Liver (tissue), 9 donors: ENCODE results near the gene NOP58. TPM values are rescaled to one million over a fixed set of nuclear protein-coding genes. Genes with fewer than 3 reads are reported as not detected.

Source experiments
- DNase-seq: peaks from one replicate; pipeline ENCODE4 v3.0.0-alpha.2; 2017; ENCODE audit warnings: low spot score
- H3K27ac ChIP-seq, 2 donors: one replicate each; pipeline ENCODE4 v1.7.0; 2013; ENCODE audit warnings: inconsistent platforms in 2 of 2, low read length in 2 of 2, control low read depth in 1 of 2, low read depth in 1 of 2, mild to moderate bottlenecking in 1 of 2
- H3K27me3 ChIP-seq, 4 donors: one replicate each; pipeline versions ENCODE4 v1.6.1 to v1.7.0; 2013; ENCODE audit warnings: low read length in 3 of 4, inconsistent platforms in 1 of 4, mild to moderate bottlenecking in 1 of 4, moderate library complexity in 1 of 4; ENCODE audit not compliant: control insufficient read depth in 4 of 4, insufficient read depth in 4 of 4
- H3K36me3 ChIP-seq, 4 donors: one replicate each; pipeline versions ENCODE4 v1.6.1 to v1.7.0; 2013; ENCODE audit warnings: low read length in 3 of 4, mild to moderate bottlenecking in 3 of 4, low read depth in 1 of 4, moderate library complexity in 1 of 4; ENCODE audit not compliant: control insufficient read depth in 4 of 4, insufficient read depth in 3 of 4
- H3K4me1 ChIP-seq, 4 donors: one replicate each; pipeline versions ENCODE4 v1.6.1 to v1.7.0; 2013; ENCODE audit warnings: low read length in 3 of 4, mild to moderate bottlenecking in 3 of 4, moderate library complexity in 1 of 4; ENCODE audit not compliant: control insufficient read depth in 4 of 4, insufficient read depth in 4 of 4
- H3K4me3 ChIP-seq, 3 donors: one replicate each; pipeline versions ENCODE4 v1.6.1 to v1.7.0; 2013; ENCODE audit warnings: low read length in 3 of 3, control low read depth in 1 of 3, low read depth in 1 of 3, mild to moderate bottlenecking in 1 of 3
- H3K9ac ChIP-seq, 2 donors: one replicate each; pipeline ENCODE4 v1.7.0; 2013; ENCODE audit warnings: low read length in 2 of 2, mild to moderate bottlenecking in 2 of 2, moderate library complexity in 2 of 2, control low read depth in 1 of 2, low read depth in 1 of 2
- H3K9me3 ChIP-seq, 4 donors: one replicate each; pipeline versions ENCODE4 v1.6.1 to v1.7.0; 2013; ENCODE audit warnings: low read length in 3 of 4; ENCODE audit not compliant: control insufficient read depth in 4 of 4
- CTCF ChIP-seq: fragments of 150-350 bp; IDR thresholded peaks from 2 replicates; pipeline ENCODE4 v1.5.1; 2017; ENCODE audit warnings: improper control_type of control experiment, low read depth, low read length; ENCODE audit not compliant: missing input control
- EGR1 ChIP-seq, 2 donors: IDR thresholded peaks; 2 replicates each; pipeline ENCODE4 v1.6.1; 2016 to 2018; ENCODE audit warnings: antibody characterized with exemption in 2 of 2, low read depth in 2 of 2
- FOXA1 ChIP-seq: IDR thresholded peaks from 2 replicates; pipeline ENCODE4 v1.6.1; 2016; ENCODE audit warnings: antibody characterized with exemption
- FOXA2 ChIP-seq: IDR thresholded peaks from 2 replicates; pipeline ENCODE4 v1.6.1; 2016; ENCODE audit warnings: antibody characterized with exemption
- GABPA ChIP-seq, 2 donors: IDR thresholded peaks in 1 of 2; conservative IDR thresholded peaks in 1 of 2; 2 replicates each; pipeline ENCODE4 v1.6.1; 2016; ENCODE audit warnings: antibody characterized with exemption in 2 of 2, mild to moderate bottlenecking in 1 of 2, moderate library complexity in 1 of 2
- HNF4A ChIP-seq, 2 donors: conservative IDR thresholded peaks; 2 replicates each; pipeline ENCODE4 v1.6.1; 2016; ENCODE audit warnings: antibody characterized with exemption in 2 of 2, mild to moderate bottlenecking in 2 of 2
- HNF4G ChIP-seq: IDR thresholded peaks from 2 replicates; pipeline ENCODE4 v1.6.1; 2016; ENCODE audit warnings: antibody characterized with exemption
- JUND ChIP-seq, 2 donors: IDR thresholded peaks; 2 replicates each; pipeline ENCODE4 v1.6.1; 2016; ENCODE audit warnings: antibody characterized with exemption in 2 of 2
- MAX ChIP-seq: IDR thresholded peaks from 2 replicates; pipeline ENCODE4 v1.6.1; 2016; ENCODE audit warnings: antibody characterized with exemption
- NR2F2 ChIP-seq: IDR thresholded peaks from 2 replicates; pipeline ENCODE4 v1.6.1; 2016; ENCODE audit warnings: antibody characterized with exemption
- RAD21 ChIP-seq, 2 donors: IDR thresholded peaks; 2 replicates each; pipeline ENCODE4 v1.6.1; 2016; ENCODE audit warnings: antibody characterized with exemption in 2 of 2, mild to moderate bottlenecking in 2 of 2
- RXRA ChIP-seq, 2 donors: IDR thresholded peaks; 2 replicates each; pipeline ENCODE4 v1.6.1; 2017 to 2018; ENCODE audit warnings: antibody characterized with exemption in 2 of 2, mild to moderate bottlenecking in 1 of 2
- SP1 ChIP-seq: IDR thresholded peaks from 2 replicates; pipeline ENCODE4 v1.6.1; 2018; ENCODE audit warnings: antibody characterized with exemption, mild to moderate bottlenecking
- TAF1 ChIP-seq: conservative IDR thresholded peaks from 2 replicates; pipeline ENCODE4 v1.6.1; 2016; ENCODE audit warnings: antibody characterized with exemption, mild to moderate bottlenecking
- YY1 ChIP-seq: IDR thresholded peaks from 2 replicates; pipeline ENCODE4 v1.6.1; 2016; ENCODE audit warnings: antibody characterized with exemption, mild to moderate bottlenecking
- ZBTB33 ChIP-seq: IDR thresholded peaks from 2 replicates; pipeline ENCODE4 v1.6.1; 2016; ENCODE audit warnings: antibody characterized with exemption
- WGBS: extraction: QIAGEN DNeasy Blood & Tissue Kit; methylation state at CpG from one replicate; pipeline ENCODE4 v1.1.7; 2013; 5-methylcytosine and 5-hydroxymethylcytosine counted together
- polyA plus RNA-seq, 2 donors: library from polyadenylated mRNA; stranded (reverse) in 1 of 2; unstranded in 1 of 2; fragments of 200-250 nt in 1 of 2; fragments of >200 nt in 1 of 2; fragmentation: Nextera tagmentation in 1 of 2; extraction: Ambion mirVana in 1 of 2; gene quantifications; one replicate each; pipeline versions ENCODE4 v1.2.1 to v1.2.3, GENCODE V29; 2013 to 2015
- total RNA-seq, 2 donors: library from RNA; depleted of rRNA; stranded (reverse); fragments of >200 nt; gene quantifications; one replicate each; pipeline ENCODE4 v1.2.3, GENCODE V29; 2014
- TF ChIP-seq, protein P1 (sequence below): IDR thresholded peaks from 2 replicates; pipeline ENCODE4 v1.6.1; 2016; ENCODE audit warnings: antibody characterized with exemption
- TF ChIP-seq, protein P2 (sequence below): IDR thresholded peaks from 2 replicates; pipeline ENCODE4 v1.6.1; 2016; ENCODE audit warnings: antibody characterized with exemption, mild to moderate bottlenecking
- donor health status: healthy.
- donor health status: healthy.
- donor health status: healthy.
- donor health status: healthy.
- donor health status: healthy.

NOP58 gene
- total and polyA plus RNA-seq, 4 donors = 20.7 to 54.1 (median 36.8) TPM

DNA sequence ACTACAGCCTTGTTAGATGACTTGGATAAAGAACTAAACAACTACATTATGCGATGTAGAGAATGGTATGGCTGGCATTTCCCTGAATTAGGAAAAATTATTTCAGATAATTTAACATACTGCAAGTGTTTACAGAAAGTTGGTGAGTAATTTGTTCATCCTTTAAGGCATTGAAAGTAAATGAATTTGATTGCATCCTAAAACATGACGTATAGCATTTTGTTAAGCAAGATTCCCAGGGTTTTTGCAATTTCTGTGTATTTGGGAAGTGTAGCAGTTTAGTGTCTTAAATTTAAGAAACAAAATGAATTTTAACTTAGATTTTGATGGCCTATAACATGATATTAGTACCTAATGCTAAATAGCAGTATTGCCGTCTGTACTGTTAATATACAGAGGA, 24.8 kb downstream of the NOP58 start:
- TF ChIP-seq CTCF (no peak), SP1 (no peak), ZBTB33 (no peak), FOXA1 (no peak), EGR1 (IDR thresholded peaks at IDR 0.05; ENCODE audit: low read depth in 2 of 2) (no peak), HNF4A (conservative IDR thresholded peaks at IDR 0.05) (no peak), MAX (no peak), YY1 (no peak), GABPA (IDR thresholded peaks at IDR 0.05 in 1 of 2, conservative IDR thresholded peaks at IDR 0.05 in 1 of 2) (no peak), FOXA2 (no peak), NR2F2 (no peak), RAD21 (IDR thresholded peaks at IDR 0.05) (no peak), RXRA (IDR thresholded peaks at IDR 0.05) (no peak), HNF4G (no peak), TAF1 (no peak), JUND (IDR thresholded peaks at IDR 0.05) (no peak)
- TF ChIP-seq, protein P1, sequence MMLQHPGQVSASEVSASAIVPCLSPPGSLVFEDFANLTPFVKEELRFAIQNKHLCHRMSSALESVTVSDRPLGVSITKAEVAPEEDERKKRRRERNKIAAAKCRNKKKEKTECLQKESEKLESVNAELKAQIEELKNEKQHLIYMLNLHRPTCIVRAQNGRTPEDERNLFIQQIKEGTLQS = no peak
- TF ChIP-seq, protein P2, sequence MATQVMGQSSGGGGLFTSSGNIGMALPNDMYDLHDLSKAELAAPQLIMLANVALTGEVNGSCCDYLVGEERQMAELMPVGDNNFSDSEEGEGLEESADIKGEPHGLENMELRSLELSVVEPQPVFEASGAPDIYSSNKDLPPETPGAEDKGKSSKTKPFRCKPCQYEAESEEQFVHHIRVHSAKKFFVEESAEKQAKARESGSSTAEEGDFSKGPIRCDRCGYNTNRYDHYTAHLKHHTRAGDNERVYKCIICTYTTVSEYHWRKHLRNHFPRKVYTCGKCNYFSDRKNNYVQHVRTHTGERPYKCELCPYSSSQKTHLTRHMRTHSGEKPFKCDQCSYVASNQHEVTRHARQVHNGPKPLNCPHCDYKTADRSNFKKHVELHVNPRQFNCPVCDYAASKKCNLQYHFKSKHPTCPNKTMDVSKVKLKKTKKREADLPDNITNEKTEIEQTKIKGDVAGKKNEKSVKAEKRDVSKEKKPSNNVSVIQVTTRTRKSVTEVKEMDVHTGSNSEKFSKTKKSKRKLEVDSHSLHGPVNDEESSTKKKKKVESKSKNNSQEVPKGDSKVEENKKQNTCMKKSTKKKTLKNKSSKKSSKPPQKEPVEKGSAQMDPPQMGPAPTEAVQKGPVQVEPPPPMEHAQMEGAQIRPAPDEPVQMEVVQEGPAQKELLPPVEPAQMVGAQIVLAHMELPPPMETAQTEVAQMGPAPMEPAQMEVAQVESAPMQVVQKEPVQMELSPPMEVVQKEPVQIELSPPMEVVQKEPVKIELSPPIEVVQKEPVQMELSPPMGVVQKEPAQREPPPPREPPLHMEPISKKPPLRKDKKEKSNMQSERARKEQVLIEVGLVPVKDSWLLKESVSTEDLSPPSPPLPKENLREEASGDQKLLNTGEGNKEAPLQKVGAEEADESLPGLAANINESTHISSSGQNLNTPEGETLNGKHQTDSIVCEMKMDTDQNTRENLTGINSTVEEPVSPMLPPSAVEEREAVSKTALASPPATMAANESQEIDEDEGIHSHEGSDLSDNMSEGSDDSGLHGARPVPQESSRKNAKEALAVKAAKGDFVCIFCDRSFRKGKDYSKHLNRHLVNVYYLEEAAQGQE = no peak
- H3K4me3 ChIP-seq = no peak overlapping the region
- peaks cover 16 to 73% (median 67%) of the 10 kb centered on the region in 4 donors for H3K36me3 ChIP-seq
- peaks cover 0 to 1% (median 0%) of the 10 kb centered on the region in 4 donors for H3K4me1 ChIP-seq
- H3K9ac ChIP-seq = no peak overlapping the region
- DNase-seq = no peak
- H3K27ac ChIP-seq = no peak overlapping the region
- no peaks in the 10 kb centered on the region for H3K9me3 ChIP-seq
- WGBS = 94% methylated on average over 3 of the region's 3 CpGs
- H3K27me3 ChIP-seq = no peaks in the 10 kb centered on the region
